ENCODE measurements around the gene RAD54L.

DNA sequence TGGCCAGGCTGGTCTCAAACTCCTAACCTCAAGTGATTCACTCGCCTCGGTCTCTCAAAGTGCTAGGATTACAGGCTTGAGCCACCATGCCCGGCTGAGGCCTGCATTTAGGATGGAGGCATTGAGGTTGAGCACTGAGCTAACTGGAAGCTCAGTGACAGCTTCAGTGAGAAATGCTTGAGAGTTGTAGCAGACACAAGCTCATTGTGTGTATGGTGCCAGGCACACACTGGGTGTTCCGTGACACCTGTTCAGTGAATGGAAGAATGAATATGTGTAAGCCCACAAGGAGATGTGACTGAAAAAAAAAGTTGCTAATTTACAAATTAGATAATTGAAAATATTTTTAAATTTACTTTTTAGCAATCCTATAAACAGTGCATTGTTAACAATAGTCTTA is 22.6 kb upstream of the RAD54L start:
- TF ChIP-seq EZH2phosphoT487 (IDR thresholded peaks at IDR 0.05; ENCODE audit: low read depth), result no peak
- TF ChIP-seq, protein P1, sequence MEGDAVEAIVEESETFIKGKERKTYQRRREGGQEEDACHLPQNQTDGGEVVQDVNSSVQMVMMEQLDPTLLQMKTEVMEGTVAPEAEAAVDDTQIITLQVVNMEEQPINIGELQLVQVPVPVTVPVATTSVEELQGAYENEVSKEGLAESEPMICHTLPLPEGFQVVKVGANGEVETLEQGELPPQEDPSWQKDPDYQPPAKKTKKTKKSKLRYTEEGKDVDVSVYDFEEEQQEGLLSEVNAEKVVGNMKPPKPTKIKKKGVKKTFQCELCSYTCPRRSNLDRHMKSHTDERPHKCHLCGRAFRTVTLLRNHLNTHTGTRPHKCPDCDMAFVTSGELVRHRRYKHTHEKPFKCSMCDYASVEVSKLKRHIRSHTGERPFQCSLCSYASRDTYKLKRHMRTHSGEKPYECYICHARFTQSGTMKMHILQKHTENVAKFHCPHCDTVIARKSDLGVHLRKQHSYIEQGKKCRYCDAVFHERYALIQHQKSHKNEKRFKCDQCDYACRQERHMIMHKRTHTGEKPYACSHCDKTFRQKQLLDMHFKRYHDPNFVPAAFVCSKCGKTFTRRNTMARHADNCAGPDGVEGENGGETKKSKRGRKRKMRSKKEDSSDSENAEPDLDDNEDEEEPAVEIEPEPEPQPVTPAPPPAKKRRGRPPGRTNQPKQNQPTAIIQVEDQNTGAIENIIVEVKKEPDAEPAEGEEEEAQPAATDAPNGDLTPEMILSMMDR (IDR thresholded peaks at IDR 0.05; ENCODE audit: low read depth, low read length), result no peak

All from OCI-LY3 (cell line).